ACHN (cell line): ENCODE data around the gene SUPV3L1.

Source experiments
- DNase-seq: peaks from one replicate; pipeline ENCODE4 v3.0.0-alpha.2; 2015
- in situ Hi-C: cut with HindIII; loops from 2 replicates; pipeline ENCODE4 v1.10.0; 2017; ENCODE audit warnings: low sequenced_read_pairs, low pct_ligation_motif_present, low pct_unique_long_range_greater_than_20kb

The SUPV3L1 gene

GRCh38 chr10:69224862-69225657 is 45.0 kb downstream of the SUPV3L1 start:
- DNase-seq, result no peak
- in situ Hi-C loops, result no loop called here

- no peak for DNase-seq
- in situ Hi-C loops, result no loop called here
These were observed 45.6 kb downstream of the SUPV3L1 start for GRCh38 chr10:69225681-69226080.

- DNase-seq, result no peak
- in situ Hi-C loops, result no loop called here
These were observed 47.0 kb downstream of the SUPV3L1 start for GRCh38 chr10:69226919-69227450.

- in situ Hi-C loops, result no loop called here
- DNase-seq, result no peak
These were observed 48.1 kb downstream of the SUPV3L1 start for GRCh38 chr10:69228151-69228550.

- in situ Hi-C loops, result no loop called here
- no peak for DNase-seq
These were observed 49.5 kb downstream of the SUPV3L1 start for GRCh38 chr10:69229616-69229916.

GRCh38 chr10:69230128-69230527 is 50.1 kb downstream of the SUPV3L1 start:
- DNase-seq, result no peak
- in situ Hi-C loops, result no loop called here

- peak; percentile 84 for DNase-seq
- in situ Hi-C loops, result no loop called here
These were observed 52.2 kb downstream of the SUPV3L1 start for GRCh38 chr10:69232252-69232651.

- in situ Hi-C loops, result no loop called here
- DNase-seq, result no peak
These were observed 52.9 kb downstream of the SUPV3L1 start for GRCh38 chr10:69232736-69233480.

GRCh38 chr10:69234447-69234846 is 54.4 kb downstream of the SUPV3L1 start:
- in situ Hi-C loops, result no loop called here
- no peak for DNase-seq

- in situ Hi-C loops, result no loop called here
- DNase-seq, result peak; percentile 83
These were observed 57.6 kb downstream of the SUPV3L1 start for GRCh38 chr10:69237528-69238159.

- DNase-seq, result no peak
- in situ Hi-C loops, result no loop called here
These were observed 59.1 kb downstream of the SUPV3L1 start for GRCh38 chr10:69239136-69239535.

GRCh38 chr10:69239816-69240434 is 59.9 kb downstream of the SUPV3L1 start:
- DNase-seq, result no peak
- in situ Hi-C loops, result no loop called here

GRCh38 chr10:69240455-69240854 is 60.4 kb downstream of the SUPV3L1 start:
- in situ Hi-C loops, result no loop called here
- no peak for DNase-seq

GRCh38 chr10:69241575-69241974 is 61.5 kb downstream of the SUPV3L1 start:
- in situ Hi-C loops, result no loop called here
- no peak for DNase-seq

- in situ Hi-C loops, result no loop called here
- DNase-seq, result no peak
These were observed 62.2 kb downstream of the SUPV3L1 start for GRCh38 chr10:69242040-69242851.

GRCh38 chr10:69242852-69243212 is 62.8 kb downstream of the SUPV3L1 start:
- DNase-seq, result no peak
- in situ Hi-C loops, result no loop called here

- DNase-seq, result no peak
- in situ Hi-C loops, result no loop called here
These were observed 63.8 kb downstream of the SUPV3L1 start for GRCh38 chr10:69243817-69244216.

GRCh38 chr10:69246036-69246435 is 66.0 kb downstream of the SUPV3L1 start:
- in situ Hi-C loops, result no loop called here
- no peak for DNase-seq
